ENCODE measurements around the gene NOVA1. TPM values are rescaled to one million over a fixed set of nuclear protein-coding genes. Genes with fewer than 3 reads are reported as not detected.

Gene NOVA1
- total RNA-seq, 1 donor: 6.9 TPM

- no peak overlapping the region for H3K4me3 ChIP-seq (ENCODE audit: low read depth, low read length)
- DNase-seq (ENCODE audit: low read depth): no peak
- TF ChIP-seq, protein P1, sequence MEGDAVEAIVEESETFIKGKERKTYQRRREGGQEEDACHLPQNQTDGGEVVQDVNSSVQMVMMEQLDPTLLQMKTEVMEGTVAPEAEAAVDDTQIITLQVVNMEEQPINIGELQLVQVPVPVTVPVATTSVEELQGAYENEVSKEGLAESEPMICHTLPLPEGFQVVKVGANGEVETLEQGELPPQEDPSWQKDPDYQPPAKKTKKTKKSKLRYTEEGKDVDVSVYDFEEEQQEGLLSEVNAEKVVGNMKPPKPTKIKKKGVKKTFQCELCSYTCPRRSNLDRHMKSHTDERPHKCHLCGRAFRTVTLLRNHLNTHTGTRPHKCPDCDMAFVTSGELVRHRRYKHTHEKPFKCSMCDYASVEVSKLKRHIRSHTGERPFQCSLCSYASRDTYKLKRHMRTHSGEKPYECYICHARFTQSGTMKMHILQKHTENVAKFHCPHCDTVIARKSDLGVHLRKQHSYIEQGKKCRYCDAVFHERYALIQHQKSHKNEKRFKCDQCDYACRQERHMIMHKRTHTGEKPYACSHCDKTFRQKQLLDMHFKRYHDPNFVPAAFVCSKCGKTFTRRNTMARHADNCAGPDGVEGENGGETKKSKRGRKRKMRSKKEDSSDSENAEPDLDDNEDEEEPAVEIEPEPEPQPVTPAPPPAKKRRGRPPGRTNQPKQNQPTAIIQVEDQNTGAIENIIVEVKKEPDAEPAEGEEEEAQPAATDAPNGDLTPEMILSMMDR (IDR thresholded peaks at IDR 0.05; ENCODE audit: insufficient read depth, low read depth, low read length): no peak
These were observed 194.1 kb downstream of the NOVA1 start for GRCh38 chr14:26403760-26404159.

DNA sequence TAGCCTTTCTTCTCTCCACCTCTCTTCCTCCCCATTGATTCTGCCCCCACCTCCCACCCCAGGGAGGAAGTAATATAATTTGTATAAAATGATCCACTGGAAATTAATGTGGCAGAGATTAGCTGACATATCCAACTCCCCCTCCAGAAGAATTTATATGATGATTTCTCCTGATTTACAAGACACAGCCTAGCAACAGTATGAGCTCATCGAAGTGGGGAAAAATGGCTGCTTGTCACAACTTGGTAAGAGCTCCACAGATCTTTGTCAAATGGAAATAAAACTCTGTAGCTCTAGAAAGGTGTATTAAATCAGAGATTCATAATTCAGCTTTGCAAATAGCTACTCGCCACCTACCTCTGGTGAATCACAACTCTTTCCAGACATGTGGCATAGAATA is 195.7 kb downstream of the NOVA1 start:
- DNase-seq (ENCODE audit: low read depth): no peak
- TF ChIP-seq, protein P1 (IDR thresholded peaks at IDR 0.05; ENCODE audit: insufficient read depth, low read depth, low read length): no peak
- H3K4me3 ChIP-seq (ENCODE audit: low read depth, low read length): no peak overlapping the region

GRCh38 chr14:26401179-26401968 is 196.5 kb downstream of the NOVA1 start:
- DNase-seq (ENCODE audit: low read depth): peak; percentile 17
- TF ChIP-seq, protein P1 (IDR thresholded peaks at IDR 0.05; ENCODE audit: insufficient read depth, low read depth, low read length): no peak
- H3K4me3 ChIP-seq (ENCODE audit: low read depth, low read length): no peak overlapping the region

DNA sequence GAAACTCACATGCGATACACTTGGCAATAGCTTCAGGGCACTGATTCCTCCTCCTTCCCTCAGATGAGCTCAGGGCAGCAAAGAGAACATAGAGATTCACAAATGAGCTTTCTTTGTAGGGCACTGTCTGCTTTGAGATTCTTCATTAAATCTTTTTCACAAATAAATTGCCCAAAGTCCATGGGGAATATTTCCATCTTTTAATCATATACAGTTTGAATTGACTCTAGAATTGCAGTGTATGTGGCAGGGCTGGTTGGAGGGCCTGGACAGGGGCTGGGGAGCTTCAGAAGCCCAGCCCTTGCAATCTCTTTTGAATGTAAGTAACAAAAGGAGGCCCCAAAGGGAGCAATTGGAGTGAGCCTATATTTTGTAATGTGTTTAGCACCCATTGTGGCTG is 197.5 kb downstream of the NOVA1 start:
- no peak overlapping the region for H3K4me3 ChIP-seq (ENCODE audit: low read depth, low read length)
- no peak for DNase-seq (ENCODE audit: low read depth)
- TF ChIP-seq, protein P1 (IDR thresholded peaks at IDR 0.05; ENCODE audit: insufficient read depth, low read depth, low read length): no peak

- no peak for DNase-seq (ENCODE audit: low read depth)
- TF ChIP-seq, protein P1 (IDR thresholded peaks at IDR 0.05; ENCODE audit: insufficient read depth, low read depth, low read length): no peak
- no peak overlapping the region for H3K4me3 ChIP-seq (ENCODE audit: low read depth, low read length)
These were observed 199.2 kb downstream of the NOVA1 start for GRCh38 chr14:26398616-26399015.

All from fibroblast of villous mesenchyme (primary cell).